GM03348 (cell line): ENCODE measurements around the gene RUNX1.

Source experiments
- DNase-seq: peaks from one replicate; pipeline ENCODE4 v3.0.0; 2012; ENCODE audit warnings: low spot score

Gene RUNX1

GRCh38 chr21:34923626-34924025 is 125.5 kb downstream of the RUNX1 start:
- no peak for DNase-seq

GRCh38 chr21:34923202-34923601 is 125.9 kb downstream of the RUNX1 start:
- no peak for DNase-seq

- DNase-seq = no peak
These were observed 126.6 kb downstream of the RUNX1 start for GRCh38 chr21:34922479-34922878.

GRCh38 chr21:34921151-34921550 is 128.0 kb downstream of the RUNX1 start:
- DNase-seq = no peak

- no peak for DNase-seq
These were observed 129.7 kb downstream of the RUNX1 start for GRCh38 chr21:34919406-34919805.

GRCh38 chr21:34916446-34916845 is 132.7 kb downstream of the RUNX1 start:
- peak; percentile 37 for DNase-seq

GRCh38 chr21:34915364-34915841 is 133.7 kb downstream of the RUNX1 start:
- peak; percentile 53 for DNase-seq

GRCh38 chr21:34914239-34914638 is 134.9 kb downstream of the RUNX1 start:
- DNase-seq = no peak

GRCh38 chr21:34913811-34914210 is 135.3 kb downstream of the RUNX1 start:
- DNase-seq = peak; percentile 56

- DNase-seq = no peak
These were observed 136.8 kb downstream of the RUNX1 start for GRCh38 chr21:34912022-34912945.

- DNase-seq = no peak
These were observed 137.7 kb downstream of the RUNX1 start for GRCh38 chr21:34911360-34911759.

GRCh38 chr21:34910396-34910795 is 138.7 kb downstream of the RUNX1 start:
- DNase-seq = no peak

GRCh38 chr21:34909492-34910292 is 139.4 kb downstream of the RUNX1 start:
- DNase-seq = peak; percentile 13

GRCh38 chr21:34908419-34909055 is 140.6 kb downstream of the RUNX1 start:
- peak; percentile 21 for DNase-seq

- no peak for DNase-seq
These were observed 141.4 kb downstream of the RUNX1 start for GRCh38 chr21:34907461-34908418.

GRCh38 chr21:34906401-34906800 is 142.7 kb downstream of the RUNX1 start:
- no peak for DNase-seq

- no peak for DNase-seq
These were observed 143.9 kb downstream of the RUNX1 start for GRCh38 chr21:34905218-34905537.

- no peak for DNase-seq
These were observed 144.4 kb downstream of the RUNX1 start for GRCh38 chr21:34904526-34905217.

- DNase-seq = no peak
These were observed 148.7 kb downstream of the RUNX1 start for GRCh38 chr21:34900376-34900775.

GRCh38 chr21:34899760-34900159 is 149.3 kb downstream of the RUNX1 start:
- DNase-seq = no peak

GRCh38 chr21:34899302-34899701 is 149.8 kb downstream of the RUNX1 start:
- DNase-seq = no peak
